ENCODE measurements around the gene GCK. TPM values are rescaled to one million over a fixed set of nuclear protein-coding genes. Genes with fewer than 3 reads are reported as not detected.

Gene GCK
- total and polyA plus RNA-seq, 2 of the 13 experiments (the other 11 are each of a cell fraction or from before 2014, with no cell fraction given), result not detected

DNA sequence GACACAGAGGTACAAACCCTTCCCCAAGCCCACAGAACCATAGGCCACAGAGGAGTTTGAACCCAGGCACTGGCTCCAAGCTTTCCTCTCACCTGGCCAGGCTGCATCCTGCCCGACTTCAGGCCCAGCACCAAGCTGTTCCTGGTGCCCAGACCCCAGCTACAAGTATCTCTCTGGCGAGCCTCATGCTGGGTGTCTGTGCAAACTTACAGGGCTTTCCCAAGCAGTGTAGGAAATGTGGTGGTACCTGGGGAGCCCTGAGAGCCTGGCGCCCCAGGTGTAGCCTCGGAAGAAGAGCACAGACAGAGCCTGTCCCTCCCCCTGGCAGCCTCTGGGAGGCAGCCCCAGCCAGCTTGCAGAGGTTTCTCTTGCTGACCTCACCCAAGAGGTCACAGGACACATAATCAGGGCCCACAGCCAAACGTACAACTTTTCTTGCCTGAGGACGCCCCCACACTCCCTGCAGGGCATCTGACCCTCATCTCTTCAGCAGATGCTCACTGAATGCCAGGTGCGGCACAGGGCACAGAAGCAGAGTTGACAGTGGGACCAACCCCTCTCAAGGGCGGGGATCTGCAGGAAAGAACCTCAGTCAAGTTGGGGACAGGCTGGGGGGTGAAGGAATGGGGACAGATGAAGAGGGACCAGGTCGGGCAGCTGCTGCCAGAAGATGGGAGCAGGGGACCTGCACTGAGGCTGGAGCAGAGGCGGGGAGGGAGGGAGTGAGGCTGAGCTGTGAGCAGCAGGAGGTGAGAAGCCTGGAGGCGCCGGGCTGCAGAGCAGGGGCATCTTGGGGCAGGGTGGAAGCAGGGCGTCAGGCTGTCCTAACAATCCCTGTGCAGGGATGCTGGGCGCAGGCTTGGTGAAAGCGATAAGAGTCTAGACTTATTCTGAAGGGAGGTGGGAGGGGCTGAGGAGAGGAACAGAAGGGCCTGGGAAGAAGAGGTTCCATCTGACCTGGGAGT is 31.8 kb downstream of the GCK start:
- intact Hi-C loops (cut with micrococcal nuclease; ENCODE audit: unreplicated experiment) (no loop called here), in situ Hi-C loops (cut with HindIII; ENCODE audit: extremely low pct_ligation_motif_present, low pct_unique_long_range_greater_than_20kb) (no loop called here)
- WGBS (ENCODE audit: low lambda C conversion rate), result 41% methylated on average over 13 of the region's 15 CpGs
- ATAC-seq (peak; percentile 36; the same call in 2 of the 3 replicates), DNase-seq (ENCODE audit: low spot score) (no peak), FAIRE-seq (no peak)
- no peaks in the 10 kb centered on the region for H3K79me2 ChIP-seq (ENCODE audit: insufficient read depth, low read length)
- no peak overlapping the region for H3K27ac ChIP-seq (ENCODE audit: extremely low read length, insufficient read depth, low read length)
- ChIA-PET CTCF (ENCODE audit: low intra/inter-chr PET ratio, low total read pairs) (no interaction called here), POLR2A (no interaction called here)
- H3K4me3 ChIP-seq (replicated peaks in 1 of 3; ENCODE audit: insufficient read depth in 1 of 3, low read depth in 2 of 3, low read length in 3 of 3), result no peak overlapping the region
- BruUV-seq (replicated peaks), result no TSS peak
- H3K9ac ChIP-seq (ENCODE audit: insufficient read depth, low read depth, low read length), result no peak overlapping the region
- no peak overlapping the region for H3K4me2 ChIP-seq (ENCODE audit: low read depth, low read length)
- H2AFZ ChIP-seq (ENCODE audit: low read length), result no peak overlapping the region
- H4K20me1 ChIP-seq (ENCODE audit: insufficient read depth, low read length), result no peaks in the 10 kb centered on the region
- H3K27me3 ChIP-seq (ENCODE audit: control insufficient read depth in 1 of 2, insufficient read depth in 2 of 2, low read length in 2 of 2), result peaks cover 0 to 21% of the 10 kb centered on the region in 2 experiments; a peak in 3 of 5 replicates
- no peak for TF ChIP-seq IKZF1 (IDR thresholded peaks at IDR 0.05)
- no peak for TF ChIP-seq KLF13 (CRISPR knock-in tag; IDR thresholded peaks at IDR 0.05)
- TF ChIP-seq ZNF251 (CRISPR knock-in tag; IDR thresholded peaks at IDR 0.05), result no peak
- TF ChIP-seq, protein P1, sequence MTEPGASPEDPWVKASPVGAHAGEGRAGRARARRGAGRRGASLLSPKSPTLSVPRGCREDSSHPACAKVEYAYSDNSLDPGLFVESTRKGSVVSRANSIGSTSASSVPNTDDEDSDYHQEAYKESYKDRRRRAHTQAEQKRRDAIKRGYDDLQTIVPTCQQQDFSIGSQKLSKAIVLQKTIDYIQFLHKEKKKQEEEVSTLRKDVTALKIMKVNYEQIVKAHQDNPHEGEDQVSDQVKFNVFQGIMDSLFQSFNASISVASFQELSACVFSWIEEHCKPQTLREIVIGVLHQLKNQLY (CRISPR knock-in tag; IDR thresholded peaks at IDR 0.05), result no peak
- TF ChIP-seq U2AF1 (optimal IDR thresholded peaks at IDR 0.05; ENCODE audit: low read depth, low read length), result no peak
- no peak for TF ChIP-seq ZNF382 (CRISPR knock-in tag; IDR thresholded peaks at IDR 0.05; ENCODE audit: borderline replicate concordance)
- TF ChIP-seq ZNF101 (CRISPR knock-in tag; IDR thresholded peaks at IDR 0.05; ENCODE audit: borderline replicate concordance, low read depth), result no peak
- TF ChIP-seq ZNF790 (CRISPR knock-in tag; IDR thresholded peaks at IDR 0.05; ENCODE audit: borderline replicate concordance), result no peak
- no peak for TF ChIP-seq NBN (conservative IDR thresholded peaks at IDR 0.05)
- TF ChIP-seq RNF219 (CRISPR knock-in tag; IDR thresholded peaks at IDR 0.05), result no peak
- TF ChIP-seq THRA (CRISPR knock-in tag; IDR thresholded peaks at IDR 0.05; ENCODE audit: borderline replicate concordance), result no peak; the same call in 1 of the 2 replicates
- no peak for TF ChIP-seq ZEB1 (IDR thresholded peaks at IDR 0.05; ENCODE audit: insufficient replicate concordance, low read depth)
- TF ChIP-seq ZNF496 (CRISPR knock-in tag; IDR thresholded peaks at IDR 0.05; ENCODE audit: insufficient replicate concordance), result no peak
- TF ChIP-seq ZFP36L2 (CRISPR knock-in tag; IDR thresholded peaks at IDR 0.05), result no peak
- H3K4me1 ChIP-seq (ENCODE audit: insufficient read depth, low read length), result peaks cover 3% of the 10 kb centered on the region
- no peaks in the 10 kb centered on the region for H3K36me3 ChIP-seq (replicated peaks in 1 of 2; ENCODE audit: control insufficient read depth in 1 of 2, insufficient read depth in 2 of 2, low read length in 2 of 2)
- no peaks in the 10 kb centered on the region for H3K9me3 ChIP-seq (ENCODE audit: low read length)

Measured in HepG2 (cell line).